ENCODE data around the gene GLMP. TPM values are rescaled to one million over a fixed set of nuclear protein-coding genes. Genes with fewer than 3 reads are reported as not detected.

Gene GLMP
- total and polyA plus RNA-seq, 10 donors, result 25.5 to 54.4 (median 34.0) TPM

GRCh38 chr1:156248323-156248683 lies 47.2 kb downstream of the GLMP start:
- 76 to 97% (median 86%) methylated on average over 3 to 4 of the region's 4 CpGs for whole genome bisulfite sequencing, 5 donors
- Histone ChIP-seq H3K27ac (no peak overlapping the region), H3K27me3 (replicated peaks in 1 of 7) (peaks cover 0 to 30% (median 12%) of the 10 kb centered on the region in 7 donors), H3K36me3 (peaks cover 0 to 46% (median 44%) of the 10 kb centered on the region in 6 donors), H3K4me1 (peaks cover 11 to 53% (median 21%) of the 10 kb centered on the region in 6 donors), H3K9me3 (no peaks in the 10 kb centered on the region), H3K4me3 (no peak overlapping the region)
- intact Hi-C loops (cut with DNase I; ENCODE audit: low total_unique reads), result no loop called here
- TF ChIP-seq, protein P1, sequence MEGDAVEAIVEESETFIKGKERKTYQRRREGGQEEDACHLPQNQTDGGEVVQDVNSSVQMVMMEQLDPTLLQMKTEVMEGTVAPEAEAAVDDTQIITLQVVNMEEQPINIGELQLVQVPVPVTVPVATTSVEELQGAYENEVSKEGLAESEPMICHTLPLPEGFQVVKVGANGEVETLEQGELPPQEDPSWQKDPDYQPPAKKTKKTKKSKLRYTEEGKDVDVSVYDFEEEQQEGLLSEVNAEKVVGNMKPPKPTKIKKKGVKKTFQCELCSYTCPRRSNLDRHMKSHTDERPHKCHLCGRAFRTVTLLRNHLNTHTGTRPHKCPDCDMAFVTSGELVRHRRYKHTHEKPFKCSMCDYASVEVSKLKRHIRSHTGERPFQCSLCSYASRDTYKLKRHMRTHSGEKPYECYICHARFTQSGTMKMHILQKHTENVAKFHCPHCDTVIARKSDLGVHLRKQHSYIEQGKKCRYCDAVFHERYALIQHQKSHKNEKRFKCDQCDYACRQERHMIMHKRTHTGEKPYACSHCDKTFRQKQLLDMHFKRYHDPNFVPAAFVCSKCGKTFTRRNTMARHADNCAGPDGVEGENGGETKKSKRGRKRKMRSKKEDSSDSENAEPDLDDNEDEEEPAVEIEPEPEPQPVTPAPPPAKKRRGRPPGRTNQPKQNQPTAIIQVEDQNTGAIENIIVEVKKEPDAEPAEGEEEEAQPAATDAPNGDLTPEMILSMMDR (IDR thresholded peaks at IDR 0.05 in 8 of 11, conservative IDR thresholded peaks at IDR 0.05 in 3 of 11), result no peak
- TF ChIP-seq POLR2A (IDR thresholded peaks at IDR 0.05) (no peak), POLR2AphosphoS5 (IDR thresholded peaks at IDR 0.05) (no peak)
- DNase-seq, result no peak

GRCh38 chr1:156247460-156248322 lies 47.8 kb downstream of the GLMP start, which contains the start of gene PAQR6:
TSS of gene PAQR6 (minus strand) at chr1:156248056. CDS start at chr1:156246731, 1,325 bp downstream.
- Histone ChIP-seq H3K27ac (no peak within 1 kb of the TSS), H3K4me1 (peaks cover 11 to 51% (median 21%) of the 10 kb centered on the region in 6 donors), H3K27me3 (replicated peaks in 1 of 7) (peaks cover 0 to 30% (median 12%) of the 10 kb centered on the region in 7 donors), H3K9me3 (no peaks in the 10 kb centered on the region), H3K36me3 (peaks cover 0 to 44% (median 38%) of the 10 kb centered on the region in 6 donors), H3K4me3 (no peak within 1 kb of the TSS)
- WGBS, 5 donors, result 77 to 85% (median 83%) methylated on average over 7 to 16 of the region's 16 CpGs
- no peak for DNase-seq
- intact Hi-C loops (cut with DNase I; ENCODE audit: low total_unique reads), result no loop called here
- peak in 2 of 3 donors; percentile 28 to 68 for TF ChIP-seq POLR2AphosphoS5 (IDR thresholded peaks at IDR 0.05)
- TF ChIP-seq, protein P1 (IDR thresholded peaks at IDR 0.05 in 8 of 11, conservative IDR thresholded peaks at IDR 0.05 in 3 of 11), result no peak

- H3K9me3 ChIP-seq, result no peaks in the 10 kb centered on the region
- peak; percentile 68 for DNase-seq
- TF ChIP-seq POLR2AphosphoS5 (IDR thresholded peaks at IDR 0.05), result peak in 2 of 3 donors; percentile 10 to 60
- TF ChIP-seq, protein P1 (IDR thresholded peaks at IDR 0.05 in 8 of 11, conservative IDR thresholded peaks at IDR 0.05 in 3 of 11), result no peak
- no peak for TF ChIP-seq POLR2A (IDR thresholded peaks at IDR 0.05)
- H3K4me3 ChIP-seq, result no peak overlapping the region
- H3K27ac ChIP-seq, result no peak overlapping the region
- H3K27me3 ChIP-seq (replicated peaks in 1 of 7), result peaks cover 0 to 30% (median 12%) of the 10 kb centered on the region in 7 donors
- peaks cover 0 to 44% (median 34%) of the 10 kb centered on the region in 6 donors for H3K36me3 ChIP-seq
- H3K4me1 ChIP-seq, result peaks cover 11 to 43% (median 20%) of the 10 kb centered on the region in 6 donors
- intact Hi-C loops (cut with DNase I; ENCODE audit: low total_unique reads), result no loop called here
- 68 to 84% (median 74%) methylated on average over 14 to 16 of the region's 16 CpGs for WGBS, 5 donors
Measured at GRCh38 chr1:156246781-156247459, 48.6 kb downstream of the GLMP start.

Measured in spleen (tissue), 11 donors.